Measurements from ENCODE around the gene KCNMB1. TPM values are rescaled to one million over a fixed set of nuclear protein-coding genes. Genes with fewer than 3 reads are reported as not detected.

Gene KCNMB1
- total and polyA plus RNA-seq, 2 donors (not counting 1 experiment from before 2014, with no cell fraction given), result not detected

DNA sequence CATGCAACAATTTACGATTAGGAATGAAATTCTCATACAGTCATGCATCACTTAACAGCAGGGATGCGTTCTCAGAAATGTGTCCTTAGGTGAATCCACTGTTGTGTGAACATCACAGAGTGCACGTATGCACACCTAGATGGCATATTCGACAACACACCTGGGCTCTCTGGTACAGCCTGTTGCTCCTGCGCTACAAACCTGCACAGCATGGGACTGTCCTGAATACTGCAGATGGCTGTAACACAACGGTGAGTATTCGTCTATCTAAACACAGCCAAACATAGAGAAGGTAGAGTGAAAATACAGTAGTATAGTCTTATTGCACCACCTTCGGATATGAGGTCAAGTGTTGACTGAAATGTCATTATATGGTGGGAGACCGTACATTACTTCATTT is 47.6 kb downstream of the KCNMB1 start:
- no peaks in the 10 kb centered on the region for H3K79me2 ChIP-seq (ENCODE audit: control insufficient read depth, insufficient read depth, low read length)
- H3K4me2 ChIP-seq (ENCODE audit: extremely low read depth, insufficient read depth, low read length), result no peak overlapping the region
- H3K27me3 ChIP-seq (ENCODE audit: control insufficient read depth, insufficient read depth, low read length), result no peaks in the 10 kb centered on the region
- H2AFZ ChIP-seq (ENCODE audit: low read length), result no peak overlapping the region
- no peaks in the 10 kb centered on the region for H3K36me3 ChIP-seq (ENCODE audit: control insufficient read depth, insufficient read depth, low read length)
- no peak overlapping the region for H3K27ac ChIP-seq (ENCODE audit: insufficient read depth, low read length)
- TF ChIP-seq CTCF (conservative IDR thresholded peaks at IDR 0.05 in 1 of 2, IDR thresholded peaks at IDR 0.05 in 1 of 2; ENCODE audit: low read depth in 1 of 2, low read length in 2 of 2) (no peak), EZH2 (IDR thresholded peaks at IDR 0.05; ENCODE audit: low read length, missing control alignments) (no peak)
- H3K4me1 ChIP-seq (ENCODE audit: control insufficient read depth, extremely low read depth, insufficient read depth, low read length), result no peaks in the 10 kb centered on the region
- H3K4me3 ChIP-seq (replicated peaks in 1 of 4; ENCODE audit: control extremely low read depth in 1 of 4, insufficient read depth in 1 of 4, low read depth in 3 of 4, low read length in 4 of 4), result no peak overlapping the region
- no peaks in the 10 kb centered on the region for H3K9me3 ChIP-seq (ENCODE audit: control insufficient read depth, insufficient read depth, low read depth, low read length)
- DNase-seq (ENCODE audit: low read depth in 2 of 2), result no peak
- no peak overlapping the region for H3K9ac ChIP-seq (ENCODE audit: insufficient read depth, low read length)
- H4K20me1 ChIP-seq (ENCODE audit: control insufficient read depth, extremely low read depth, insufficient read depth, low read length), result no peaks in the 10 kb centered on the region

DNA sequence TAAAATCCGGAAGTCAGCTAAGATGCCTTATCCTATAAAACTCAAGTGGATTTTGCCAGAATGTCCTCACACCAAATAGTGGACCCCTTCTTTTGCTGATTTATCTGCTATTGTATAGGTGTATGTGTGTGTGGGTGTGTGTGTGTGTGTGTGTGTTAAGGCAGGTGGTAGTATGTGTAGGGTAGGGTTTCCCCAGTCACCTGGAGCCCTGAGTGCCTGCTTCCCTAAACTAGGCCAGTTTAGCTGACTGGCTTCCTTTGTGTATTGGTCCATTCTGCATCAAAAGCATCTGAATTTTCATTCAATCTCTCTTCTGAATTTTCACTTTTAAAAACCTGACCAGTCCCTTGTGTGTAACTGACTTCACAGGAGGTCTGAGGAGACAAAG is 49.4 kb downstream of the KCNMB1 start:
- no peaks in the 10 kb centered on the region for H3K27me3 ChIP-seq (ENCODE audit: control insufficient read depth, insufficient read depth, low read length)

DNA sequence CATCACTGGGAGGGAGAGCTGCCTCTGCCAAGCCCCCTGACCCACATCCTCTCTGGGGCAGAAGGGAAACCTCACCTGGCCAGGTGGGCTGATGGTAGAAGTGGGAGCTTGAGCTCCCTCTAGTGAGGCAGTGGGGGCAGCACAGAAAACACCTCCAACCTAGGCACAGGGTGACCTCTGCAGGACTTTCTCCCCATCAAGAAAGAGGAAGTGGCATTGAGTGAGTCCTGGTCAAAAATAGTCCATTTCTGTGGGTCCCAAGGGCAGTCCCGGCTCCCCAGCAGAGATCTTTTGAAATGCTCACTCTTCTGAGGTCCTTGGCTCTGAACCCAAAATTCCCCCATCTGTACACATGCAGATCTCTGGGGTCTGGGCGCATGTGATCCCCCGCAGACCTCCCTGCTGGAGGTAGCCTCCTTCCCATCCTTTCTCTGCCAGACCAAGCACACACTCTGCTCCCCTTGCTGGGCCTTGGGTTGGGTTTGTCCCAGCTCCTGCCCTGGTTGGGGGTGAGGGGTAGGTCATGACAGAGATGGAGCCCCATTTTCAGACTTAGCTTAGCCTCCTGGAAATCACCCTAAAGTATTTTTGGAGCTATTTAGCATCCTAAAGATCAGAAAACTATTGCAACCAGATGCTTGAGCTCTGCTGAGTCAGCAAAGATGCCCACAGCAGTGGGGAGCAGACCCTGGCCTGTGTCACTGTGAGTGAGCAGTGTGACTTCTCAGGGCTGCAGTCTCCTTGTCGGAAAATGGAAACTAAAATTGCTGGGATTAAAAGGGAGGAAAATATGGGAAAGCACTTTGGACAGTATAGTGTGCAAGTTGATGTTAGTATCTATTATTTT is 50.0 kb downstream of the KCNMB1 start:
- no peak overlapping the region for H3K27ac ChIP-seq (ENCODE audit: insufficient read depth, low read length)
- no peaks in the 10 kb centered on the region for H3K79me2 ChIP-seq (ENCODE audit: control insufficient read depth, insufficient read depth, low read length)
- H3K36me3 ChIP-seq (ENCODE audit: control insufficient read depth, insufficient read depth, low read length), result no peaks in the 10 kb centered on the region
- H3K4me3 ChIP-seq (replicated peaks in 1 of 4; ENCODE audit: control extremely low read depth in 1 of 4, insufficient read depth in 1 of 4, low read depth in 3 of 4, low read length in 4 of 4), result no peak overlapping the region
- H3K4me1 ChIP-seq (ENCODE audit: control insufficient read depth, extremely low read depth, insufficient read depth, low read length), result no peaks in the 10 kb centered on the region
- H3K4me2 ChIP-seq (ENCODE audit: extremely low read depth, insufficient read depth, low read length), result no peak overlapping the region
- no peak overlapping the region for H3K9ac ChIP-seq (ENCODE audit: insufficient read depth, low read length)
- no peak overlapping the region for H2AFZ ChIP-seq (ENCODE audit: low read length)
- no peaks in the 10 kb centered on the region for H3K9me3 ChIP-seq (ENCODE audit: control insufficient read depth, insufficient read depth, low read depth, low read length)
- no peaks in the 10 kb centered on the region for H4K20me1 ChIP-seq (ENCODE audit: control insufficient read depth, extremely low read depth, insufficient read depth, low read length)
- TF ChIP-seq EZH2 (IDR thresholded peaks at IDR 0.05; ENCODE audit: low read length, missing control alignments) (no peak), CTCF (conservative IDR thresholded peaks at IDR 0.05 in 1 of 2, IDR thresholded peaks at IDR 0.05 in 1 of 2; ENCODE audit: low read depth in 1 of 2, low read length in 2 of 2) (no peak)
- DNase-seq (ENCODE audit: low read depth in 2 of 2), result no peak
- no peaks in the 10 kb centered on the region for H3K27me3 ChIP-seq (ENCODE audit: control insufficient read depth, insufficient read depth, low read length)

More for the DNA sequence above, 49.4 kb downstream of the KCNMB1 start:
- no peak overlapping the region for H3K4me2 ChIP-seq (ENCODE audit: extremely low read depth, insufficient read depth, low read length)
- H3K4me3 ChIP-seq (replicated peaks in 1 of 4; ENCODE audit: control extremely low read depth in 1 of 4, insufficient read depth in 1 of 4, low read depth in 3 of 4, low read length in 4 of 4), result no peak overlapping the region
- DNase-seq (ENCODE audit: low read depth in 2 of 2), result no peak
- H3K4me1 ChIP-seq (ENCODE audit: control insufficient read depth, extremely low read depth, insufficient read depth, low read length), result no peaks in the 10 kb centered on the region
- no peak overlapping the region for H3K27ac ChIP-seq (ENCODE audit: insufficient read depth, low read length)
- H3K36me3 ChIP-seq (ENCODE audit: control insufficient read depth, insufficient read depth, low read length), result no peaks in the 10 kb centered on the region
- TF ChIP-seq EZH2 (IDR thresholded peaks at IDR 0.05; ENCODE audit: low read length, missing control alignments) (no peak), CTCF (conservative IDR thresholded peaks at IDR 0.05 in 1 of 2, IDR thresholded peaks at IDR 0.05 in 1 of 2; ENCODE audit: low read depth in 1 of 2, low read length in 2 of 2) (no peak)
- H4K20me1 ChIP-seq (ENCODE audit: control insufficient read depth, extremely low read depth, insufficient read depth, low read length), result no peaks in the 10 kb centered on the region
- H3K9ac ChIP-seq (ENCODE audit: insufficient read depth, low read length), result no peak overlapping the region
- no peaks in the 10 kb centered on the region for H3K79me2 ChIP-seq (ENCODE audit: control insufficient read depth, insufficient read depth, low read length)
- no peak overlapping the region for H2AFZ ChIP-seq (ENCODE audit: low read length)
- H3K9me3 ChIP-seq (ENCODE audit: control insufficient read depth, insufficient read depth, low read depth, low read length), result no peaks in the 10 kb centered on the region
